HCT116 (cell line): ENCODE measurements around the gene CCSER1. TPM values are rescaled to one million over a fixed set of nuclear protein-coding genes. Genes with fewer than 3 reads are reported as not detected.

Experiments
- ATAC-seq: fragments of 200-7000 bp; cut with Tn5 transposase; 2 replicates; pipeline ENCODE4 v1.9.1; 2020; ENCODE audit warnings: mild to moderate bottlenecking, moderate library complexity
- BruUV-seq: library from RNA; stranded (reverse); fragments of 400-500 nt; replicated peaks from 2 replicates; lab custom pipeline; 2021; lab: Mats Ljungman, UMichigan
- CTCF ChIA-PET: fragments of 300-600 bp; sonication (Branson Sonifier 250); formaldehyde crosslinking; loops from one replicate; lab custom pipeline; 2021; ENCODE audit warnings: antibody characterized with exemption; lab: Charles Lee
- POLR2A ChIA-PET: fragments of 300-600, 350-600 bp; sonication (Branson Sonifier 250); formaldehyde crosslinking; loops from one replicate; lab custom pipeline; 2021; ENCODE audit warnings: antibody characterized with exemption; lab: Charles Lee
- RAD21 ChIA-PET, 2 experiments: fragments of 300-600 bp; sonication (Branson Sonifier 250); formaldehyde crosslinking; loops; one replicate each; lab custom pipeline; 2023; ENCODE audit warnings: low total read pairs in 2 of 2; ENCODE audit not compliant: uncharacterized antibody in 2 of 2, unreplicated experiment in 2 of 2, low non-redundant PET in 1 of 2; lab: Charles Lee
- DNase-seq: peaks from one replicate; pipeline ENCODE4 v3.0.0-alpha.2; 2010; ENCODE audit warnings: low read depth, low spot score
- H2AFZ ChIP-seq: fragments of 200-600 bp; shearing (Covaris generic), sonication (generic); 2 replicates; pipeline ENCODE4 v1.6.1; 2017; ENCODE audit warnings: low read depth, mixed run types, mixed read lengths, antibody characterized with exemption, low read length; ENCODE audit not compliant: poor library complexity, severe bottlenecking
- H3K27ac ChIP-seq: 2 replicates; pipeline ENCODE4 v1.5.1; 2012; ENCODE audit warnings: low read depth, low read length
- H3K27me3 ChIP-seq: fragments of 200-600 bp; sonication (generic); 2 replicates; pipeline ENCODE4 v1.6.1; 2016; ENCODE audit warnings: mixed run types, low read length, mixed read lengths; ENCODE audit not compliant: insufficient read depth
- H3K36me3 ChIP-seq, 2 experiments: fragments of 200-500 bp in 1 of 2; fragments of 200-600 bp in 1 of 2; sonication (Bioruptor generic) in 1 of 2; sonication (generic) in 1 of 2; 2 replicates each; pipeline versions ENCODE4 v1.5.1 to v1.6.1; 2014 to 2016; ENCODE audit warnings: low read length in 2 of 2, inconsistent platforms in 1 of 2, mixed read lengths in 1 of 2, mixed run types in 1 of 2; ENCODE audit not compliant: insufficient read depth in 2 of 2, control insufficient read depth in 1 of 2
- H3K4me1 ChIP-seq, 2 experiments: fragments of 200-600 bp in 1 of 2; sonication (generic) in 1 of 2; 2 replicates each; pipeline versions ENCODE4 v1.5.1 to v1.6.1; 2012 to 2017; ENCODE audit warnings: low read length in 2 of 2, inconsistent platforms in 1 of 2, mild to moderate bottlenecking in 1 of 2, mixed read lengths in 1 of 2, mixed run types in 1 of 2, moderate library complexity in 1 of 2; ENCODE audit not compliant: insufficient read depth in 2 of 2, control insufficient read depth in 1 of 2
- H3K4me2 ChIP-seq: fragments of 200-600 bp; sonication (generic); 2 replicates; pipeline ENCODE4 v1.6.1; 2017; ENCODE audit warnings: mixed run types, low read length, mixed read lengths
- H3K4me3 ChIP-seq, 2 experiments: fragments of 200-600 bp in 1 of 2; sonication (generic) in 1 of 2; replicated peaks in 1 of 2; 2 replicates each; pipeline ENCODE4 v1.5.1; 2011 to 2016; ENCODE audit warnings: low read length in 2 of 2, control low read depth in 1 of 2, low read depth in 1 of 2, mild to moderate bottlenecking in 1 of 2, mixed read lengths in 1 of 2, mixed run types in 1 of 2
- H3K79me2 ChIP-seq: fragments of 200-600 bp; sonication (generic); 2 replicates; pipeline ENCODE4 v1.6.1; 2017; ENCODE audit warnings: mild to moderate bottlenecking, mixed run types, low read length, moderate library complexity, mixed read lengths; ENCODE audit not compliant: insufficient read depth
- H3K9ac ChIP-seq: fragments of 200-600 bp; sonication (generic); 2 replicates; pipeline ENCODE4 v1.6.1; 2016; ENCODE audit warnings: low read length, mixed read lengths
- H3K9me2 ChIP-seq: fragments of 200-600 bp; sonication (generic), shearing (Covaris generic); 2 replicates; pipeline ENCODE4 v1.6.1; 2017; ENCODE audit warnings: mixed run types, mild to moderate bottlenecking, moderate library complexity; ENCODE audit not compliant: insufficient read depth
- H3K9me3 ChIP-seq, 2 experiments: fragments of 200-500 bp in 1 of 2; fragments of 200-600 bp in 1 of 2; sonication (Bioruptor generic) in 1 of 2; sonication (generic) in 1 of 2; 2 replicates each; pipeline ENCODE4 v1.6.1; 2014 to 2017; ENCODE audit warnings: low read length in 2 of 2, mixed read lengths in 2 of 2, inconsistent platforms in 1 of 2, low read depth in 1 of 2, mild to moderate bottlenecking in 1 of 2, mixed run types in 1 of 2, moderate library complexity in 1 of 2; ENCODE audit not compliant: control insufficient read depth in 1 of 2, insufficient read depth in 1 of 2
- H4K20me1 ChIP-seq: fragments of 200-600 bp; sonication (generic), shearing (Covaris generic); 2 replicates; pipeline ENCODE4 v1.6.1; 2017; ENCODE audit warnings: mixed run types, mild to moderate bottlenecking, moderate library complexity; ENCODE audit not compliant: insufficient read depth
- CEBPB ChIP-seq: IDR thresholded peaks from 2 replicates; pipeline ENCODE4 v1.6.1; 2012; ENCODE audit warnings: low read depth
- SP1 ChIP-seq: IDR thresholded peaks from 2 replicates; pipeline ENCODE4 v1.6.1; 2012; ENCODE audit warnings: low read depth
- intact Hi-C: fragments of 100-400 bp; cut with micrococcal nuclease; formaldehyde crosslinking; loops from 2 replicates; pipeline ENCODE4 v1.10.0; 2022
- total RNA-seq: library from RNA; stranded (reverse); gene quantifications from one replicate; pipeline ENCODE4 v1.2.1, GENCODE V29; 2021; ENCODE audit not compliant: unreplicated experiment
- TF ChIP-seq, protein P1 (sequence below), 3 experiments: fragments of 200-600 bp in 1 of 3; sonication (generic) in 1 of 3; IDR thresholded peaks in 2 of 3; conservative IDR thresholded peaks in 1 of 3; 2 replicates each; pipeline ENCODE4 v1.5.1; 2012 to 2017; ENCODE audit warnings: low read depth in 2 of 3, low read length in 2 of 3, antibody characterized with exemption in 1 of 3, borderline replicate concordance in 1 of 3, control low read depth in 1 of 3, mild to moderate bottlenecking in 1 of 3, mixed read lengths in 1 of 3, mixed run types in 1 of 3, moderate library complexity in 1 of 3; ENCODE audit not compliant: insufficient read depth in 1 of 3

The CCSER1 gene
- total RNA-seq, 1 experiment from 2014 or later, result 6.7 TPM

DNA sequence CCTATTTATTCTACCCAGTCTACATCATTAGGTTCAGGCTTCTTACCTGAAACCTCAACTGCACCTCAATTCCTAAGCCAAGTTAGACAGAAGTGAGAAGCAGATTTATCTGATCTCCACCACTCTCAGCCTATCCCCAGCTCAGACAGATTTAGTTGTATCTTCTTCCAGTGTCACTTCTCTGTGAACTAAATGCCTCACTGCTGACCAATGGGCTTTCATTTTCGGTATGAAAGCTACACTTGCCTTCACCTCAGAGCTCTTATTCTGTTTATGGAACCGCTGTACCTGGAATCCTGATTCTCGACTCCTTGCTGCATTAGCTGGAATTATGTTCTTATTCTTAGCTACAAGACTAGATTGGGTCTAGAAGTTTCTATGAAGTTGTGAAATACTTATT lies 833.2 kb downstream of the CCSER1 start (continued):
- TF ChIP-seq, protein P1, sequence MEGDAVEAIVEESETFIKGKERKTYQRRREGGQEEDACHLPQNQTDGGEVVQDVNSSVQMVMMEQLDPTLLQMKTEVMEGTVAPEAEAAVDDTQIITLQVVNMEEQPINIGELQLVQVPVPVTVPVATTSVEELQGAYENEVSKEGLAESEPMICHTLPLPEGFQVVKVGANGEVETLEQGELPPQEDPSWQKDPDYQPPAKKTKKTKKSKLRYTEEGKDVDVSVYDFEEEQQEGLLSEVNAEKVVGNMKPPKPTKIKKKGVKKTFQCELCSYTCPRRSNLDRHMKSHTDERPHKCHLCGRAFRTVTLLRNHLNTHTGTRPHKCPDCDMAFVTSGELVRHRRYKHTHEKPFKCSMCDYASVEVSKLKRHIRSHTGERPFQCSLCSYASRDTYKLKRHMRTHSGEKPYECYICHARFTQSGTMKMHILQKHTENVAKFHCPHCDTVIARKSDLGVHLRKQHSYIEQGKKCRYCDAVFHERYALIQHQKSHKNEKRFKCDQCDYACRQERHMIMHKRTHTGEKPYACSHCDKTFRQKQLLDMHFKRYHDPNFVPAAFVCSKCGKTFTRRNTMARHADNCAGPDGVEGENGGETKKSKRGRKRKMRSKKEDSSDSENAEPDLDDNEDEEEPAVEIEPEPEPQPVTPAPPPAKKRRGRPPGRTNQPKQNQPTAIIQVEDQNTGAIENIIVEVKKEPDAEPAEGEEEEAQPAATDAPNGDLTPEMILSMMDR (IDR thresholded peaks at IDR 0.05 in 2 of 3, conservative IDR thresholded peaks at IDR 0.05 in 1 of 3; ENCODE audit: borderline replicate concordance in 1 of 3, insufficient read depth in 1 of 3, low read depth in 2 of 3, low read length in 2 of 3), result no peak
- TF ChIP-seq SP1, result no peak

DNA sequence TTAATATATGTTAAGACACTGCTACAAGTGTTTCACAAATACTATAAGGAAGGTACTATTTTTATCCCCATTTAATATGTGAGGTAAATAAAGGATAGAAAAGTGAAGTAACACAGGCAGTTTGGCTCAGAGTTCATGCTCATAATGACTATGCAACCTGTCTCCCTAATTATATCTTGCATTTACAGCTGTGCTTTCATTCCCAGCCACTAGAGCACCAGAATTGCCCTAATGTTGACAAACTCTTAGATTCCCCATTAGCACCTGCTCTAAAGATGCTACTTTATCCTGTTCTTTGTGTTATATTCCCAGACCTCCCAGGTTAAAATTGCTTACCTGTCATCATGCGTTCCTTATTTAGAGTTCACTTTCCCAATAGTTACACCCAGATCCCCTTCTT lies 833.6 kb downstream of the CCSER1 start:
- ChIA-PET POLR2A (no interaction called here), RAD21 (no interaction called here), CTCF (no interaction called here)
- H3K27me3 ChIP-seq, result no peaks in the 10 kb centered on the region
- no peak overlapping the region for H3K4me3 ChIP-seq
- H3K9ac ChIP-seq, result no peak overlapping the region
- no peak for ATAC-seq
- no peak overlapping the region for H3K27ac ChIP-seq
- no peaks in the 10 kb centered on the region for H4K20me1 ChIP-seq
- no peak for DNase-seq
- H3K9me2 ChIP-seq, result no peaks in the 10 kb centered on the region
- BruUV-seq, result no TSS peak
- H3K4me1 ChIP-seq, result peaks cover 11 to 24% of the 10 kb centered on the region in 2 experiments
- H2AFZ ChIP-seq, result no peak overlapping the region
- intact Hi-C loops, result no loop called here
- no peak overlapping the region for H3K4me2 ChIP-seq
- no peaks in the 10 kb centered on the region for H3K36me3 ChIP-seq
- H3K79me2 ChIP-seq, result no peaks in the 10 kb centered on the region
- TF ChIP-seq, protein P1 (IDR thresholded peaks at IDR 0.05 in 2 of 3, conservative IDR thresholded peaks at IDR 0.05 in 1 of 3; ENCODE audit: borderline replicate concordance in 1 of 3, insufficient read depth in 1 of 3, low read depth in 2 of 3, low read length in 2 of 3), result peak in 2 of 3 experiments; percentile 22 to 42; a peak in 2 of 6 replicates
- no peak for TF ChIP-seq CEBPB
- no peaks in the 10 kb centered on the region for H3K9me3 ChIP-seq
